CD4-positive, alpha-beta T cell treated with Interleukin-12 subunit alpha and Interleukin-12 subunit beta, for 1 hour (primary cell): ENCODE results near the gene ATG16L1.

Experiments
- DNase-seq: peaks from one replicate; pipeline ENCODE4 v3.0.0-alpha.2; 2020

ATG16L1 gene

GRCh38 chr2:233338046-233338445 lies 86.6 kb downstream of the ATG16L1 start:
- DNase-seq: no peak

- no peak for DNase-seq
Observed at GRCh38 chr2:233338812-233339368, 87.4 kb downstream of the ATG16L1 start.

DNA sequence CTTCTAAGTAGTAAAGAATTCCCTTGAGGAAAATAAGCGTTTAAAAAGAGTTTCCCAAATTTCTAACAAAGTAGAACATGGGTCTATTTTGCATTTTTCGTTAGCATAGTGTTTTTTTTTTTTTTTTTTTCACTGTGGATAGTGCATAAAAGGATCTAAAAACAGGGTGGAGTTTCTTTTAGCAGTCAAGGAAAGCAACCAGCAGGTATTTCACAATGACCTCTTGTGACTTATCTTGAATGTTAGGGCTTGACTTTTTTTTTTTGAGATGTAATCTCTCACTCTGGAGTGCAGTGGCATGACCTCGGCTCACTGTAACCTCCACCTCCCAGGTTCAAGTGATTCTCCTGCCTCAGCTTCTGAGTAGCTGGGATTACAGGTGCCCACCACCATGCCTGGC lies 88.0 kb downstream of the ATG16L1 start:
- no peak for DNase-seq

GRCh38 chr2:233341296-233341695 lies 89.8 kb downstream of the ATG16L1 start:
- DNase-seq: no peak

- no peak for DNase-seq
Observed at GRCh38 chr2:233342301-233342700, 90.8 kb downstream of the ATG16L1 start.

- DNase-seq: no peak
Observed at GRCh38 chr2:233343171-233343705, 91.8 kb downstream of the ATG16L1 start.
